Mammary epithelial cell (primary cell): Measurements from ENCODE around the gene RBM33.

Source experiments
- EZH2 ChIP-seq: IDR thresholded peaks from 2 replicates; pipeline ENCODE4 v1.6.1; 2012; ENCODE audit warnings: low read length, inconsistent platforms, borderline replicate concordance
- TF ChIP-seq, protein P1 (sequence below), 2 donors: IDR thresholded peaks in 1 of 2; conservative IDR thresholded peaks in 1 of 2; 2 replicates each; pipeline ENCODE4 v1.5.1; 2011 to 2012; ENCODE audit warnings: inconsistent platforms in 2 of 2, low read length in 2 of 2, mild to moderate bottlenecking in 2 of 2, control low read depth in 1 of 2, low read depth in 1 of 2; ENCODE audit not compliant: insufficient read depth in 1 of 2; ENCODE audit errors: extremely low read depth in 1 of 2

DNA sequence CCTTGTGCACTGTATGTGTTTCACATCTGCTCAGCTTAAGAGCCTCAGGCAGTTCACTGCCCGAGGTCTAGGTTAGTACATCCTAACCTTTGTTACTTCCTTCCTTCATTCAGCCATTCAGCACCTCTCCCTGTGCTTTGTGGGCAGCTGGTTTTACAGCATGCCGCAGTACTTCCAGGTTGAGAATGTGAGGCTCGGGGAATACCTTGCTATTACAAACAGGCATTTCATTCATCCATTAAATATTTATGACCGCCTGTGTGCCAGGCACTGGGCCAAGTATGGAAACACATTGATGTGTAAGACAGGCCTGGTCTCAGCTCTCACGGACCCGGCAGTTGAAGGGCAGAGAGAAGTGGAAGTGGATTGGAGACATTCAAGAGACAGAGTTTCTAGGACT, 85.4 kb downstream of the RBM33 start:
- TF ChIP-seq, protein P1, sequence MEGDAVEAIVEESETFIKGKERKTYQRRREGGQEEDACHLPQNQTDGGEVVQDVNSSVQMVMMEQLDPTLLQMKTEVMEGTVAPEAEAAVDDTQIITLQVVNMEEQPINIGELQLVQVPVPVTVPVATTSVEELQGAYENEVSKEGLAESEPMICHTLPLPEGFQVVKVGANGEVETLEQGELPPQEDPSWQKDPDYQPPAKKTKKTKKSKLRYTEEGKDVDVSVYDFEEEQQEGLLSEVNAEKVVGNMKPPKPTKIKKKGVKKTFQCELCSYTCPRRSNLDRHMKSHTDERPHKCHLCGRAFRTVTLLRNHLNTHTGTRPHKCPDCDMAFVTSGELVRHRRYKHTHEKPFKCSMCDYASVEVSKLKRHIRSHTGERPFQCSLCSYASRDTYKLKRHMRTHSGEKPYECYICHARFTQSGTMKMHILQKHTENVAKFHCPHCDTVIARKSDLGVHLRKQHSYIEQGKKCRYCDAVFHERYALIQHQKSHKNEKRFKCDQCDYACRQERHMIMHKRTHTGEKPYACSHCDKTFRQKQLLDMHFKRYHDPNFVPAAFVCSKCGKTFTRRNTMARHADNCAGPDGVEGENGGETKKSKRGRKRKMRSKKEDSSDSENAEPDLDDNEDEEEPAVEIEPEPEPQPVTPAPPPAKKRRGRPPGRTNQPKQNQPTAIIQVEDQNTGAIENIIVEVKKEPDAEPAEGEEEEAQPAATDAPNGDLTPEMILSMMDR (conservative IDR thresholded peaks at IDR 0.05 in 1 of 2, IDR thresholded peaks at IDR 0.05 in 1 of 2; ENCODE audit: extremely low read depth in 1 of 2, insufficient read depth in 1 of 2, low read depth in 1 of 2, low read length in 2 of 2), result no peak
- no peak for TF ChIP-seq EZH2
